ENCODE data around the gene SLC46A3.
A peak's percentile ranks its signal among the peaks of the same experiment; 100 is the strongest.

SLC46A3 gene

GRCh38 chr13:28658796-28659620 is 59.8 kb downstream of the SLC46A3 start, which contains the start of gene POMP (continued):
- TF ChIP-seq ZNF416 (tag by site-specific recombination; IDR thresholded peaks at IDR 0.05): no peak
- no peak for TF ChIP-seq GFI1B (tag by site-specific recombination; IDR thresholded peaks at IDR 0.05)
- no peak for TF ChIP-seq ZNF266 (tag by site-specific recombination; IDR thresholded peaks at IDR 0.05; ENCODE audit: low read depth)
- no peak for TF ChIP-seq ZNF776 (tag by site-specific recombination; IDR thresholded peaks at IDR 0.05; ENCODE audit: borderline replicate concordance)
- no peak for TF ChIP-seq ZSCAN18 (tag by site-specific recombination; IDR thresholded peaks at IDR 0.05)
- TF ChIP-seq ZNF585B (tag by site-specific recombination; IDR thresholded peaks at IDR 0.05): no peak
- TF ChIP-seq ZNF23 (tag by site-specific recombination; IDR thresholded peaks at IDR 0.05; ENCODE audit: borderline replicate concordance): no peak
- TF ChIP-seq ZNF248 (tag by site-specific recombination; IDR thresholded peaks at IDR 0.05): no peak
- TF ChIP-seq PRDM6 (tag by site-specific recombination; IDR thresholded peaks at IDR 0.05): no peak
- TF ChIP-seq ZNF518A (tag by site-specific recombination; conservative IDR thresholded peaks at IDR 0.05; ENCODE audit: low read depth): peak; percentile 98
- TF ChIP-seq KLF8 (tag by site-specific recombination; IDR thresholded peaks at IDR 0.05): peak; percentile 89
- TF ChIP-seq ZNF645 (tag by site-specific recombination; IDR thresholded peaks at IDR 0.05): no peak
- no peak for TF ChIP-seq SCRT1 (tag by site-specific recombination; IDR thresholded peaks at IDR 0.05; ENCODE audit: borderline replicate concordance)
- TF ChIP-seq ZNF202 (tag by site-specific recombination; IDR thresholded peaks at IDR 0.05; ENCODE audit: borderline replicate concordance): no peak
- no peak for TF ChIP-seq ZFP41 (tag by site-specific recombination; IDR thresholded peaks at IDR 0.05; ENCODE audit: borderline replicate concordance)
- TF ChIP-seq ZBTB11 (tag by site-specific recombination; conservative IDR thresholded peaks at IDR 0.05; ENCODE audit: low read depth): peak; percentile 97
- TF ChIP-seq PBX3 (CRISPR knock-in tag; IDR thresholded peaks at IDR 0.05): 0 out of 2 replicates have a peak, but pooled peaks have one; percentile 75
- TF ChIP-seq ZFP69B (tag by site-specific recombination; IDR thresholded peaks at IDR 0.05): no peak; the same call in 1 of the 2 replicates
- TF ChIP-seq ZNF362 (tag by site-specific recombination; IDR thresholded peaks at IDR 0.05): no peak
- 0 out of 2 replicates have a peak, but pooled peaks have one; percentile 5 for TF ChIP-seq CTCF (tag by site-specific recombination; IDR thresholded peaks at IDR 0.05)
